GM19240 (cell line): ENCODE data around the gene NR4A1.

Experiments used
- DNase-seq: peaks from one replicate; pipeline ENCODE4 v3.0.0; 2011; ENCODE audit warnings: low spot score; ENCODE audit not compliant: insufficient read length

NR4A1 gene

GRCh38 chr12:52050758-52051541 lies at the start of gene NR4A1:
Gene NR4A1 (plus strand): TSS chr12:52051442. CDS start chr12:52054329, 2,887 bp downstream.
- peak; percentile 94 for DNase-seq

- DNase-seq: no peak
These were observed 48.2 kb upstream of the NR4A1 start for GRCh38 chr12:52003016-52003550.

DNA sequence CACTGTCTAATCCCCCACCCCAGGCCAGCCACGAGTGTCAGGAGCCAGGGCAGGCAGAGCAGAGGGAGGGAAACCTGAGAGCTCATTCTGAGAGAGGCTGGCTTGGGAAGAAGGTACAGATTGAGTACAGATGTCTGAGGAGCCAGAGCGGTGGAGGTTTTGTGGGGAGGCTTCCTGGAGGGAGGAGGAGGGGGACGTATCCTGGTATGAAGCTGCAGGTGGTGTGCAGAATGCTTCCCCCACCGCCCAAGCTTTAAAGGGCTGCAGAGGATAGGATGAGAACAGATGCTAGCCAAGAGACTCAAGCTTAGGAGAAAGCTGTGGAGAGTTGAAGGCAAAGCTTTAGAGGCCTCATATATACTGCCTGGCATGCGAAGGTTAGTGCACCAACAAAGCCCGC lies 47.7 kb upstream of the NR4A1 start:
- DNase-seq: no peak

- DNase-seq: no peak
These were observed 47.1 kb upstream of the NR4A1 start for GRCh38 chr12:52004042-52004648.

- no peak for DNase-seq
These were observed 45.9 kb upstream of the NR4A1 start for GRCh38 chr12:52005218-52005902.

GRCh38 chr12:52005903-52006703 lies 45.1 kb upstream of the NR4A1 start:
- DNase-seq: peak; percentile 73

DNA sequence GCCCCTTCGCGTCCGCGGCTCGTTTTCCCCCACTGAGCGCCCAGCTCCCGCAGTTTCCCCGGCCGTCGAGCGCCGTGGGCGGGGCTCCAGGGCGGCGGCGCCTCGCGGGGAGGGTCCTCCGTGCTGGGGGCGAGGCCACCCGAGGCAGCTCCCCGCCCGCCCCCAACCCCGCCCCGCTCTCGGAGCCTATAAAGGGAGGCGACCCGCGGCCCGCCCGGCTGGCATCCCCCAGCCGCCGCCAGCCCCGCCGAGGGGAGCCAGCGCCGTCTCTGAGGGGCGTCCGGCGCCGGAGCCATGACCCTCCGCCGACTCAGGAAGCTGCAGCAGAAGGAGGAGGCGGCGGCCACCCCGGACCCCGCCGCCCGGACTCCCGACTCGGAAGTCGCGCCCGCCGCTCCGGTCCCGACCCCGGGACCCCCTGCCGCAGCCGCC lies 44.5 kb upstream of the NR4A1 start, which contains the start of gene TAMALIN:
Gene TAMALIN, plus strand, starts transcription at position 221 of the 432 bp plus-strand sequence. Its CDS starts 74 bp downstream, at position 295.
- no peak for DNase-seq

DNA sequence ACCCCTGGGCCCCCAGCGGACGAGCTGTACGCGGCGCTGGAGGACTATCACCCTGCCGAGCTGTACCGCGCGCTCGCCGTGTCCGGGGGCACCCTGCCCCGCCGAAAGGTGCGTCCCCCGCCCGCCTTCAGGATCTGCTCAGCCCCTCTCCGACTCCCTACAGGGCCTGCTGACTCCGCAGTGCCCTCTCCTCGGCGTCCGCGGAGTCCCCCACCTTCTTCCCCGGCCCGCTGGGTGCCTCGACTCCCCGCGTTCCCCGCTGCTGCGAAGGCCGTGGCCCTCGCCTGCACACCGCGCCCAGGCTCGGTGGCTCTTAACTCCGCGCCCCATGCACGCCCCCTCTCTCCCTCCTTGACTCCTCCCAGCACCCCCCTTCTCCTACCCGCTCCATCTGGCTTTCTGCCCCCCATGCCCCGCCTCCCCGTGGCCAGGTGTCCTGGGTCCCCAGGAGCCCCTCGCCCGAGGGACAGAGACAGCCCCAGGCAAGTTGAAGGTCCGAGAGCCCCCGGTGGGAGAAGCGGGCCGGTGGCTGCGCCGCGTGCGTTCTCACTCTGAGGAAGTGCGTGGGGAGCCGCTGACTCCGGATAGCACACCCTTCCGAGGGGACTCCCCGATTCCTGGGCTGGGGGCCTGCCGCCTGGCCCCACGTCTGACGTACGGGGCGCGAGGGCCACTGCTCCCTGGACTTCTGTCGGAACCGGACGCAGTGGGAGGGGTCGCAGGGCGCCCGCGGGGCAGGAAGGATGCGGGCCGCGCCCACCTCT lies 43.9 kb upstream of the NR4A1 start:
- no peak for DNase-seq

DNA sequence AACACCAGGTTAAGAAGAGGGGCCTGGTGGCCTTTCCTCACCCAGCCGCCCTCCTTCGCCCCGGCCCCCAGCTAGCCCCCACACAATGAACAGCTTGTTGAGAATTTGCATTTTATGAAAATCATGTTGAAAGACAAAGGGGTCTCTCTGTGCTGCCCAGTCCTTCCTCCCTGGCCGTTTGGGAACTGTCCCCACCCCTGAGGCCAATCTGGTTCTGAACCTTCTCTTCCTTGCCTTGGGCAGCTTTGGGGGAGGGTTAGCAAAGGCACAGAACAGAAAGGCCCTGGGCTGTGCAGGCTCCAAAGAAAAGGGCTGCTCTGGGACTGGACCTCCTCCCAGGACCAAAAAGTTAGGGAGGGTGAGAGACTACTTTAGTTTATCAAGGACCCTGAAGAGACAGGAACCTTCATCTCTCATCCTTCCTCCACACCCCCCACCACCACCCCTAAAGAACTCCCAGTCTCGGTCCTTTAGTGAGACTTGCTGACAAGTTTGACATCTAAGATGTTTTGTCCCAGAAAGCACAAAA lies 43.2 kb upstream of the NR4A1 start:
- DNase-seq: no peak

DNA sequence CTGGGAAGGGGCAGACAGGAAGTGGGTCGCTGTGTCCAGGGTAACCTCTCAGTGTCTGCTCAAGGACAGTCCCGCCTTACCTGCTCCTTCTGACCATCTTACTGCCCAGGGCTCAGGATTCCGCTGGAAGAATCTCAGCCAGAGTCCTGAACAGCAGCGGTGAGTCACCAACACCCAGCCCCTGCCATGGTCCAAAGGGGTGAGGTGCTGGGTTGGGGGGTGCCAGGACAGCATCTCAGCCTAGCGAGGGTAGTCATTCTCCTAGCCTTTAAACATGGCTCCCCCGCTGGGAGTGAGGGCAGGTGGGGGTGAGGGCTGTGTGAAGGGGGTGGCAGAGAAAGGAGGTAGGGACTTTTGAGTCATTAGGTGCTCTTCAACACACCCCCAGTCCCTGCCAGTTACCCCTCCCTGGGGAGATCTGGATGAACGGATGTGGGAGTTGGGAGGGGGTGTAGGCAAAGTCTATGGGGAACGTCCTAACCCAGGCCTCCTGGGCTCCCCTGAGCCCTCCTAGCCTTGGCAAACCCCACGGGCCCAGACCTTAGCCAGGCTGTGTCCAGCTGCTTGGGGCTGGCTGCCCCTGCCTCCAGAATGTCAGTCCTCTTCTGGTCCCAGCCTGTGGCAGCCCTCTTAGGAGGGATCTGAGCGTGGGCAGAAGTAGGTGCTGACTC lies 42.0 kb upstream of the NR4A1 start:
- DNase-seq: no peak

DNA sequence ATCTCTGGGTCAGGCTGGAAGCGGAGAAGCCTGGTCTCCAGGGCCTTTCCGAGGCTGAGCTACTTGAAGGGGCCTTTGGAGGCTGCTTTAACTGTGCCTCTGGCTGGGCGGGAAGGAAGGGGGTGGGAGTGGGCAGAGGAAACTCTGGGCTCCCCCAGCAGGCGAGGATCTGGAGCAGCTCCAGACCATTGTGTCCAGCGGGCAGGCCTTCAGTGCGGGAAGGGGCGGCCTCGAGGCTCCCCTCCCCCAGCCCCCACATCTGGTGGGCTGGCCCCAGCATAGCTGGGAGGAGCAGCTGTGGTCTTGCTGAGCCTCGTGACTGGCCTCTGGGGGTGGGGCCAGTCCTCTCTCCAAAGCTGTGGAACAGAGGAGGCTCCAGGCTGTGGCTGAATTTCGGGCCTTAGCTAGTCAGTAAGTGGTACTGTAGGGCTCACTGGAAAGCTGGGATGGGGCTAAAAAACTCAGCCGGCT lies 41.1 kb upstream of the NR4A1 start:
- no peak for DNase-seq

DNA sequence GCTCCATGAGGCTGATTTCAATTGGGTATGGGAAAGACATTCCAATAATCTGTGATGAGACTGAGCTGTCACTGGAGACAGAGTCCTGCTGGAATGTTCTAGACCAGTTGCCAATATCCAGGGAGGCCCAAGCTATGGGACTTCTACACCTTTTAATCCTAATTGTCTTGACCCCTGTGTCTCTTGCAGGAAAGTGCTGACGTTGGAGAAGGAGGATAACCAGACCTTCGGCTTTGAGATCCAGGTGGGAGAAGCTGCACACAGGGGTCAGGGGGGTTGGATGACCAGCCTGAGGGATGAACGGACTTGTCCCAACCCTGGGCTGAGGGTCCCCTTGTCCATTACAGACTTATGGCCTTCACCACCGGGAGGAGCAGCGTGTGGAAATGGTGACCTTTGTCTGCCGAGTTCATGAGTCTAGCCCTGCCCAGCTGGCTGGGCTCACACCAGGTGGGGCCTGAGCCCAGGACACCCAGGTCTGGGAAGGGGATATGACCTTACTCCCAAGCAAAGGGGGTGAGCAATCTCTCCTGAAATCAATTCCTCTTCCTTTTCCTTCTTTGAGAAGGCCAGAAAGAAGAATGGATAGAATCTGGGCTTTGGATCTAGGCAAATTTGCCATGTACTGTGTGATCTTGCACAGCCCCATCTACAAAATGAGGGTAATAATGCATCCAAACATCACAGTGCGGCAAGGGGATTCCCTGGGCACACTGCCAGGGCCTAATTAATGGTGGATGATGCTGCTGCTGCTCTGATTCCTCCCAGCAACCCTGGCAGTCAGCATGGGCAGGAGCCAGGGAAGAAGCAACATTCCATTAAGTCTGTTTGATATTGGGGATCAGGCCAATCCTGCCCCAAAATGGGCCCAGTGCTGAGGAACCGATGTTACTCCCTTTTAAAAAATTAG lies 40.3 kb upstream of the NR4A1 start:
- DNase-seq: no peak

GRCh38 chr12:52011602-52012214 lies 39.5 kb upstream of the NR4A1 start:
- no peak for DNase-seq

DNA sequence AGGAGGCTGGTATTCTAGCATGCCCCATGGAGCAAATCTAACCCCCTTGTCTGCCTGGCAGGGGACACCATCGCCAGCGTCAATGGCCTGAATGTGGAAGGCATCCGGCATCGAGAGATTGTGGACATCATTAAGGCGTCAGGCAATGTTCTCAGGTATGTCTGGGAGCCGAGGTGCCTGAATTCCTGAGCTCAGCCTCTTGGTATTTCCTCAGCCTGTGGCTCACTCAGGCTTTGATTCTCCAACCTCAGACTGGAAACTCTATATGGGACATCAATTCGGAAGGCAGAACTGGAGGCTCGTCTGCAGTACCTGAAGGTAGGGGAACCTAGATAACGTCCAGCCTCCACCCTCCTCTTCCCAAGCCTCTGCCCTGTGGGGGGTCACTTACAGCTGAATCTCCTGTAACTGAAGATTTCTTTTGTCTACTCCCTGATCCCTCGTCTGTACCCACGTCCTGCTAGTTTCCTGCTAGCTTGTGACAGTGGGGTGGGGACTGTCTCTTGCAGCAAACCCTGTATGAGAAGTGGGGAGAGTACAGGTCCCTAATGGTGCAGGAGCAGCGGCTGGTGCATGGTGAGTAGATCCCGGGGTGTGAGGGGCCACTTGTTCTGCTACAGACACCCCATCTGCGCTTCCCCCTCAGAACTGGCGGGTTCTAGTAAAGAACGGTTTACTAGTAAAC lies 37.5 kb upstream of the NR4A1 start:
- no peak for DNase-seq

GRCh38 chr12:52014567-52015530 lies 36.4 kb upstream of the NR4A1 start:
- DNase-seq: no peak

DNA sequence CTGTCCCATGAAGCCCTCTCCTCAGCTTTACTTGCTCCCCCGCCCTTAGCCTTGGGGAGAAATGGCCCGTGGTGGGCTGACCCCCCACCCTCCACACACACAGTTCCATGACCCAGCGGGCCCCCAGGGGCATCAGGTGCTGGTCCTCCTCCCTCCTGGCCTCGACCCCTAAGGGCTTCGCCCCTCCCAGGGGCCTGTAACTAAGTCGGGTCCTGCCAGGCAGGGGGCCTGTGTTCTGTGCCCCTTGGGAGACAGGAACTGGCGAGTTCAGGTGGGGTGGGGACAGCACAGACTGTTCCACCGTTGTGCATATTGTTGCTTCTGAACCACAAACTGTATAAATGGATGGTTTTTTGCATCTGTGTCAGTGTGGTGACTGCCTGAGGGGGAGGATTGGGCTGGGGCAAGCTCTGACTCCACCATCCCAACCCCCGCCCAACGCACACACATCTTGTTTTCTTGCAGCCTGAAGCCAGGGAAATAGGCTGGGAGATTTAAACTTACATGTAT lies 35.7 kb upstream of the NR4A1 start:
- DNase-seq: no peak
